Activated T-helper 1 cell treated with anti-CD3 and anti-CD28 coated beads, Interleukin-2, amount 50 U/mL, for 16 hours (primary cell): ENCODE measurements around the gene PICALM.
A peak's percentile ranks its signal among the peaks of the same experiment; 100 is the strongest.

Source experiments
- DNase-seq, 2 donors: peaks; one replicate each; pipeline ENCODE4 v3.0.0-alpha.2; 2020; ENCODE audit warnings: low read depth in 1 of 2, low spot score in 1 of 2

PICALM gene

GRCh38 chr11:86050196-86050709 lies 18.6 kb downstream of the PICALM start:
- DNase-seq: no peak

GRCh38 chr11:86047275-86047991 lies 21.5 kb downstream of the PICALM start:
- DNase-seq: no peak

GRCh38 chr11:86046116-86046515 lies 22.8 kb downstream of the PICALM start:
- DNase-seq: no peak

GRCh38 chr11:86043765-86044503 lies 24.9 kb downstream of the PICALM start:
- DNase-seq: no peak

- peak in 1 of 2 donors; percentile 13 for DNase-seq
Measured at GRCh38 chr11:86041975-86042378, 26.9 kb downstream of the PICALM start.

- DNase-seq: no peak
Measured at GRCh38 chr11:86040919-86041850, 27.7 kb downstream of the PICALM start.

- no peak for DNase-seq
Measured at GRCh38 chr11:86039094-86039493, 29.8 kb downstream of the PICALM start.

- no peak for DNase-seq
Measured at GRCh38 chr11:86037743-86038142, 31.1 kb downstream of the PICALM start.

- no peak for DNase-seq
Measured at GRCh38 chr11:86035920-86036319, 33.0 kb downstream of the PICALM start.

- DNase-seq: no peak
Measured at GRCh38 chr11:86035164-86035563, 33.7 kb downstream of the PICALM start.

- no peak for DNase-seq
Measured at GRCh38 chr11:86034710-86035109, 34.2 kb downstream of the PICALM start.

- no peak for DNase-seq
Measured at GRCh38 chr11:86021377-86021776, 47.5 kb downstream of the PICALM start.

- no peak for DNase-seq
Measured at GRCh38 chr11:86018249-86018648, 50.6 kb downstream of the PICALM start.

- no peak for DNase-seq
Measured at GRCh38 chr11:86016451-86016850, 52.4 kb downstream of the PICALM start.

GRCh38 chr11:86015699-86016098 lies 53.2 kb downstream of the PICALM start:
- no peak for DNase-seq

GRCh38 chr11:86014221-86014620 lies 54.7 kb downstream of the PICALM start:
- no peak for DNase-seq

GRCh38 chr11:86013713-86014112 lies 55.2 kb downstream of the PICALM start:
- no peak for DNase-seq

GRCh38 chr11:86011175-86011574 lies 57.7 kb downstream of the PICALM start:
- no peak for DNase-seq

- no peak for DNase-seq
Measured at GRCh38 chr11:86003654-86004053, 65.2 kb downstream of the PICALM start.

- DNase-seq: no peak
Measured at GRCh38 chr11:86002431-86002830, 66.5 kb downstream of the PICALM start.

- no peak for DNase-seq
Measured at GRCh38 chr11:85991508-85991907, 77.4 kb downstream of the PICALM start.
